ENCODE measurements around the gene PDSS1.

- TF ChIP-seq POLR2A (IDR thresholded peaks at IDR 0.05) (no peak), CTCF (IDR thresholded peaks at IDR 0.05) (no peak)
Measured at GRCh38 chr10:26655746-26656145, 41.8 kb upstream of the PDSS1 start.
